Heart left ventricle (tissue), 16 donors: ENCODE measurements around the gene AGPAT3. TPM values are rescaled to one million over a fixed set of nuclear protein-coding genes. Genes with fewer than 3 reads are reported as not detected.

ENCODE experiments used
- ATAC-seq, 4 donors: fragments of 200-7000 bp; cut with Tn5 transposase; one replicate each; pipeline ENCODE4 v1.9.1; 2020 to 2022; ENCODE audit warnings: moderate library complexity in 4 of 4, mild to moderate bottlenecking in 3 of 4, moderate number of reproducible peaks in 1 of 4
- DNase-seq, 5 donors: peaks; one replicate each; pipeline ENCODE4 v3.0.0-alpha.2; 2020
- H3K27ac ChIP-seq, 12 donors: fragments of 200-600 bp; sonication (generic) in 4 of 12; one replicate each; pipeline versions ENCODE4 v1.5.0 to v1.8.0; 2016 to 2022; ENCODE audit warnings: mild to moderate bottlenecking in 2 of 12
- H3K27me3 ChIP-seq, 9 donors: fragments of 200-600 bp; sonication (generic) in 2 of 9; one replicate each; pipeline versions ENCODE4 v1.5.1 to v1.8.0; 2016 to 2022; ENCODE audit warnings: mild to moderate bottlenecking in 3 of 9
- H3K36me3 ChIP-seq, 9 donors: fragments of 200-600 bp; sonication (generic) in 2 of 9; one replicate each; pipeline versions ENCODE4 v1.5.0 to v1.8.0; 2018 to 2022; ENCODE audit warnings: mild to moderate bottlenecking in 2 of 9
- H3K4me1 ChIP-seq, 12 donors: fragments of 200-600 bp; sonication (generic) in 4 of 12; one replicate each; pipeline versions ENCODE4 v1.5.0 to v1.8.0; 2016 to 2022; ENCODE audit warnings: mild to moderate bottlenecking in 3 of 12
- H3K4me3 ChIP-seq, 12 donors: fragments of 200-600 bp; sonication (generic) in 4 of 12; one replicate each; pipeline versions ENCODE4 v1.5.0 to v1.8.0; 2017 to 2022; ENCODE audit warnings: mild to moderate bottlenecking in 9 of 12, moderate library complexity in 4 of 12
- H3K9me3 ChIP-seq, 12 donors: fragments of 200-600 bp; sonication (generic) in 4 of 12; one replicate each; pipeline versions ENCODE4 v1.5.0 to v1.8.0; 2016 to 2022; ENCODE audit warnings: mild to moderate bottlenecking in 1 of 12
- POLR2A ChIP-seq, 2 donors: fragments of 450-650 bp; IDR thresholded peaks; one replicate each; pipeline ENCODE4 v1.6.1; 2017; ENCODE audit warnings: antibody characterized with exemption in 2 of 2, mild to moderate bottlenecking in 2 of 2, moderate library complexity in 2 of 2
- WGBS, 4 donors: extraction: QIAGEN DNeasy Blood & Tissue Kit in 2 of 4; methylation state at CpG; one replicate each; pipeline versions ENCODE4 v1.1.5 to v1.1.7; 2013 to 2018; 5-methylcytosine and 5-hydroxymethylcytosine counted together
- intact Hi-C, 10 donors: fragments of 100-400 bp; cut with DNase I; formaldehyde crosslinking; loops; one replicate each; pipeline versions ENCODE4 v1.11.1 to v1.14.2; 2022
- polyA plus RNA-seq, 2 donors: library from polyadenylated mRNA; stranded (reverse); fragments of 200-250 nt; gene quantifications; one replicate each; pipeline ENCODE4 v1.2.3, GENCODE V29; 2013
- total RNA-seq, 9 donors: library from RNA; depleted of rRNA in 2 of 9; stranded (reverse); fragments of >200 nt in 2 of 9; fragmentation: NEBNext Ultra II Directional in 3 of 9; extraction: Animal tissue kit (Norgen Biotek cat#: 25700) in 3 of 9; gene quantifications; one replicate each; pipeline versions ENCODE4 v1.1.0 to v1.2.4, GENCODE V29; 2016 to 2023
- TF ChIP-seq, protein P1 (sequence below), 12 donors: fragments of 200-600 bp; sonication (generic) in 4 of 12; IDR thresholded peaks; one replicate each; pipeline versions ENCODE4 v1.5.0 to v1.8.0; 2018 to 2022; ENCODE audit warnings: antibody characterized with exemption in 12 of 12, mild to moderate bottlenecking in 5 of 12
- donor health status: ischemic (EF 13 %, LVEDD 7.1; RV severe dilation, severe dysfunction).
- donor health status: healthy with polysubstance abuse.
- donor health status: DM: no; HTN: yes; CAD: no.
- donor health status: DM: no; HTN: no; CAD: no.
- donor health status: ischemic (EF 25% LVEDD 6.9; RV normal size, moderate dysfunction).
- donor health status: ischemic (EF 25% LVEDD 5.7; RV mildly dilated, moderate dysfunction).
- donor health status: healthy.
- donor health status: DM: yes; HTN: yes; CAD: no.
- donor health status: ischemic (EF 35%, LVEDD 5.7; RV mildly dilated, moderate dysfunction).
- donor health status: nonischemic (EF 11% LVEDD 7.7; RV severe dilation, severe dysfunction).
- donor health status: DM: yes; HTN: yes; CAD: no.
- donor health status: PGD.
- donor health status: ischemic (EF 29% LVEDD 5.4; RV normal size, mild dysfunction).
- donor health status: nonischemic (EF 23%, LVEDD 6.1; RV moderate dilation, normal function).

The AGPAT3 gene
- total and polyA plus RNA-seq, 11 donors: 26.6 to 86.0 (median 64.5) TPM

DNA sequence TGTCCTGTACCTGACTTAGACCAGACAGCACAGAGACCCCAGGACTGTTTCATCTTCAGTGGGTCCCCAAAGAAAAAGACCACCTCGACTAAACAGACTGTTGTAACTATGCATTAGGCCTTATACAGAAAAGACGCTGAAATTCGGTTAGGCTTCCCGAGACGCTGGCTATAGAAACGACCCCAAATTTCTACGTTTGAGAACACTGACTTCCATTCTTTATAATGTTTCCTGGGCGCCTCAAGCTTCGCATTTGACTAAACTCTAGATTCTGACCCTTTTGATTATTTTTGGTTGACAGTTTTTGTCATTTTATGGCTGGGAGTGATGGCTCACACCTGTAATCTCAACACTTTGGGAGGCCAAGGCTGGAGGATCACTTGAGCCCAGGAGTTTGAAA is 146.1 kb downstream of the AGPAT3 start:
- no peaks in the 10 kb centered on the region for H3K9me3 ChIP-seq
- WGBS, 4 donors: 85 to 90% (median 88%) methylated on average over 9 of the region's 9 CpGs
- peak overlapping the region in 11 of 12 donors; percentile 72 to 99 (median 95) for H3K4me3 ChIP-seq
- H3K27me3 ChIP-seq: no peaks in the 10 kb centered on the region
- H3K27ac ChIP-seq: peak overlapping the region in 8 of 12 donors; percentile 92 to 99 (median 97)
- no peaks in the 10 kb centered on the region for H3K36me3 ChIP-seq
- intact Hi-C loops: loop anchor here in 1 of 10 donors (5.0 kb wide), 1 partner anchor 286 kb away; no protein-coding TSS in a partner anchor
- no peak for DNase-seq
- TF ChIP-seq, protein P1, sequence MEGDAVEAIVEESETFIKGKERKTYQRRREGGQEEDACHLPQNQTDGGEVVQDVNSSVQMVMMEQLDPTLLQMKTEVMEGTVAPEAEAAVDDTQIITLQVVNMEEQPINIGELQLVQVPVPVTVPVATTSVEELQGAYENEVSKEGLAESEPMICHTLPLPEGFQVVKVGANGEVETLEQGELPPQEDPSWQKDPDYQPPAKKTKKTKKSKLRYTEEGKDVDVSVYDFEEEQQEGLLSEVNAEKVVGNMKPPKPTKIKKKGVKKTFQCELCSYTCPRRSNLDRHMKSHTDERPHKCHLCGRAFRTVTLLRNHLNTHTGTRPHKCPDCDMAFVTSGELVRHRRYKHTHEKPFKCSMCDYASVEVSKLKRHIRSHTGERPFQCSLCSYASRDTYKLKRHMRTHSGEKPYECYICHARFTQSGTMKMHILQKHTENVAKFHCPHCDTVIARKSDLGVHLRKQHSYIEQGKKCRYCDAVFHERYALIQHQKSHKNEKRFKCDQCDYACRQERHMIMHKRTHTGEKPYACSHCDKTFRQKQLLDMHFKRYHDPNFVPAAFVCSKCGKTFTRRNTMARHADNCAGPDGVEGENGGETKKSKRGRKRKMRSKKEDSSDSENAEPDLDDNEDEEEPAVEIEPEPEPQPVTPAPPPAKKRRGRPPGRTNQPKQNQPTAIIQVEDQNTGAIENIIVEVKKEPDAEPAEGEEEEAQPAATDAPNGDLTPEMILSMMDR (IDR thresholded peaks at IDR 0.05): no peak
- TF ChIP-seq POLR2A (IDR thresholded peaks at IDR 0.05): no peak
- no peak for ATAC-seq
- peaks cover 7 to 46% (median 25%) of the 10 kb centered on the region in 12 donors for H3K4me1 ChIP-seq

DNA sequence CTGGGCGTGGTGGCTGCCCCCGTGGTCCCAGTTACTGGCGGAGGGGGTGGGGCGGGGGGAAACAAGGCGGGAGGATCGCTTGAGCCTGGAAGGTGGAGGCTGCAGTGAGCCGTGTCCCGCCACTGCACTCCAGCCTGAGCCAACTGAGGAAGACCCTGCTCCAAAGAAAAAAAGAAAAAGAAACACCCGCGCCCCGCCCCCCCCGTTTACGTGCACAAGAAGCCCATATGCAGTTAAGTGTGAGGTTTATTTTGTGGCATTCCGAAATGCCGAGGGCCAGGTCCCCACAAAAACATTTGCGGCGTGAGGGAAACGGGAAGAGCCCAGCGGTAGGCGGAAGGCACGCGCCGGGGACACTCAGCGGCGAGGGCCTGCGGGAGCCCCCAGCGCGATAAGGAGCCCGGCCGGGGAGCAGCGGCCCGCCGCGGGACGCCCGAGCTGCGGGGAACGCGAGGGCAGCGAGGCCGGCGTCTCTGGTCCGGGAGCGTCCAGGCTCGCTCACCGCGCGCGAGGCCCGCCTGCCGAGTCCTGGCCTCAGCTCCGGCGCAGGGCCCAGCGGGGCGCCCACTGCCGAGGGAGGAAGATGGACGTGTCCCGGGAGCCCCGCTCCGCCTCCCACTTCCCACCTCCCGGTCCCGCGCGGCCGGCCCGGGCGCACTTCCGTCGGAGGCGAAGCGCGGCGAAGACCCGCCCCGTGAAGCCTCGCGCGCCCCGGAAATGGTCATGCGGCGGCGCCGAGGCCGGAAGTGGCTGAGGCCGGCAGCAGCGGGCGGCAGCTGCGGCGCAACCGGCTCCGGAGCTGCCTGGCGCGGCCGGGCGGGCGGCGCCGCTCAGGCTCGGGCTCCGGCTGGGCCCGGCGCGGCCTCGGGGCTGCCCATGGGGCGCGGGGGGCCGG is 146.8 kb downstream of the AGPAT3 start, which contains the start of gene TRAPPC10:
TRAPPC10 (plus strand) TSS at position 731 of the 895 bp plus-strand sequence. CDS start 185 bp downstream, outside the sequence.
- Histone ChIP-seq H3K4me1 (peaks cover 7 to 48% (median 25%) of the 10 kb centered on the region in 12 donors), H3K4me3 (peak within 1 kb of the TSS; percentile 72 to 99 (median 94)), H3K27ac (peak within 1 kb of the TSS; percentile 76 to 99 (median 97)), H3K27me3 (no peaks in the 10 kb centered on the region), H3K36me3 (no peaks in the 10 kb centered on the region), H3K9me3 (no peaks in the 10 kb centered on the region)
- ATAC-seq (peak; percentile 73 to 95 (median 93)), DNase-seq (peak; percentile 88 to 93 (median 90))
- intact Hi-C loops: loop anchor here in 1 of 10 donors (5.0 kb wide), 1 partner anchor 285 kb away; no protein-coding TSS in a partner anchor
- TF ChIP-seq POLR2A (IDR thresholded peaks at IDR 0.05): peak; percentile 76 to 91
- TF ChIP-seq, protein P1 (IDR thresholded peaks at IDR 0.05): no peak
- WGBS, 4 donors: 0 to 1% (median 1%) methylated on average over 16 to 107 of the region's 107 CpGs

DNA sequence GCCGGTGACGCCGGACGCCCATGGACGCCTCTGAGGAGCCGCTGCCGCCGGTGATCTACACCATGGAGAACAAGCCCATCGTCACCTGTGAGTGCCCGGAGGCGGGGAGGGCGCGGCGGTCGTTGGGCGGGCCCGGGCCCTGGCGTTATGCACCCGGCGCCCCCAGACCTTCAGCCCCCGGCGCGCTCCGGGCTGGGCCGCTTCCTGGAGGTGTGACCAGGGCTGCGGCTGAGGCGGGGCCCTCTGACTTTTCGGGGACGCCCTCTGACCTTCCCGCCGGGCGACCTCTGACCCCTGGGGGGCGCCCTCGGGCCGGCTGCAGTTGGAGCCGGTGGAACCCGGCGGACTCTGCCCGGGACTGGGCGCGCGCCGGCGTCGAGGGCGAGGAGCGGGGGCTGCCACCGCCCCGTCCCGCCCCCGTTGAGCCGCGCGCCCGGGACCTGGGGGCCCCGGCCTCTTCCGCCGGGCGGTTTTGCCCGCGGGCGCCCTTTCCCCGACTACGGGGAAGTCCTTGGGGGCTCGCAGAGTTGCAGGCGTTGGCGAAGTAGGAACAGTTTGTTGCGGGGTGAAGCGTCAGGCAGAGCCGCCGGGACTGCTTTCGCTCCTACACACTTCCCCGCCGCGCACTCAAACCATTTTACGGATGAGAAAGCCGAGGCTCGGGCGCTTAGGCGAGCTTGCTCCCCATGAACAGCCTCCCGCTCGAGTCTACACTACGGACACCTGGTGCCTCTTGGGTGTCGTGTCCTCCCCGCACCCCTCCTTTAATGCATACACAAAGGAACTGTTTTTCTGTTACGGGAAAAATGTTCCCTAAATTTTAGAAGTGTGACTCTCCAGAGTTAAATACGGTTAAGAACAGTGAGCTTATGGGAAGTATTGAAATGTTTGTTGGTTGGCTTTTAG is 147.7 kb downstream of the AGPAT3 start:
- peak overlapping the region; percentile 76 to 99 (median 97) for H3K27ac ChIP-seq
- peak; percentile 64 to 85 (median 71) for DNase-seq

More for the DNA sequence above, 147.7 kb downstream of the AGPAT3 start:
- Histone ChIP-seq H3K4me3 (peak overlapping the region; percentile 72 to 99 (median 94)), H3K36me3 (no peaks in the 10 kb centered on the region), H3K9me3 (no peaks in the 10 kb centered on the region), H3K27me3 (no peaks in the 10 kb centered on the region), H3K4me1 (peaks cover 7 to 52% (median 27%) of the 10 kb centered on the region in 12 donors)
- intact Hi-C loops: loop anchor here in 1 of 10 donors (5.0 kb wide), 1 partner anchor 285 kb away; no protein-coding TSS in a partner anchor
- no peak for TF ChIP-seq POLR2A (IDR thresholded peaks at IDR 0.05)
- TF ChIP-seq, protein P1 (IDR thresholded peaks at IDR 0.05): peak in 5 of 12 donors; percentile 25 to 42 (median 38)
- 0% methylated on average over 41 to 87 of the region's 87 CpGs for WGBS, 4 donors
- peak in 3 of 4 donors; percentile 51 to 68 (median 56) for ATAC-seq
